AG09309 (cell line): Measurements from ENCODE around the gene EIF4E3.

Experiments
- DNase-seq: peaks from one replicate; pipeline ENCODE4 v3.0.0-alpha.2; 2010; ENCODE audit warnings: low read depth
- H3K4me3 ChIP-seq: 2 replicates; pipeline ENCODE4 v1.5.1; 2011; ENCODE audit warnings: mild to moderate bottlenecking, low read depth, low read length, moderate library complexity; ENCODE audit not compliant: control insufficient read depth
- CTCF ChIP-seq: IDR thresholded peaks from 2 replicates; pipeline ENCODE4 v1.5.1; 2011; ENCODE audit warnings: mild to moderate bottlenecking, low read depth, low read length, inconsistent platforms; ENCODE audit not compliant: insufficient read depth, control insufficient read depth; ENCODE audit errors: missing control alignments

The EIF4E3 gene

GRCh38 chr3:71673486-71673885 is 51.7 kb downstream of the EIF4E3 start:
- no peak overlapping the region for H3K4me3 ChIP-seq
- TF ChIP-seq CTCF = no peak
- DNase-seq = no peak

DNA sequence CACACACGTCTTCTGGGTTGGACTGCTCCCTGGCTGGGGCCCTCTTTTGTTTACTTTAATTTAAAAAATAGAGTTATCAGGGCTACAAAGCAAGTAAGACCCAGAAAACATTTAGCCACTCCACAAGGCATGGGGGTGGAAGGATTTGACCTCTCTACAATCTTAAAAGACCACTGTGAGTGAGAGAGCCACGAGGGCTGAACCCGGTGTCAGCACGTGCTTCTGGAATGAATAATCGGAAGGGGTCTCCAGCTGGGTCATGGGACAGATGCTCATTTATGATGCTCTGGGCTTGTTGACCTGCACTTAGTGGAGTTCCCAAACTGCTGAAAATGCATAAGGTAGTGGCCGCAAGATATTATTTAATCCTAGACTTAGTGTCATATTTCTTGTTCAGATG is 52.4 kb downstream of the EIF4E3 start:
- DNase-seq = no peak
- TF ChIP-seq CTCF = no peak
- no peak overlapping the region for H3K4me3 ChIP-seq

GRCh38 chr3:71672340-71672739 is 52.9 kb downstream of the EIF4E3 start:
- no peak for TF ChIP-seq CTCF
- H3K4me3 ChIP-seq = no peak overlapping the region
- DNase-seq = no peak

GRCh38 chr3:71671216-71671845 is 53.9 kb downstream of the EIF4E3 start:
- DNase-seq = no peak
- no peak overlapping the region for H3K4me3 ChIP-seq
- no peak for TF ChIP-seq CTCF

GRCh38 chr3:71662568-71662967 is 62.6 kb downstream of the EIF4E3 start:
- no peak for TF ChIP-seq CTCF
- DNase-seq = no peak

DNA sequence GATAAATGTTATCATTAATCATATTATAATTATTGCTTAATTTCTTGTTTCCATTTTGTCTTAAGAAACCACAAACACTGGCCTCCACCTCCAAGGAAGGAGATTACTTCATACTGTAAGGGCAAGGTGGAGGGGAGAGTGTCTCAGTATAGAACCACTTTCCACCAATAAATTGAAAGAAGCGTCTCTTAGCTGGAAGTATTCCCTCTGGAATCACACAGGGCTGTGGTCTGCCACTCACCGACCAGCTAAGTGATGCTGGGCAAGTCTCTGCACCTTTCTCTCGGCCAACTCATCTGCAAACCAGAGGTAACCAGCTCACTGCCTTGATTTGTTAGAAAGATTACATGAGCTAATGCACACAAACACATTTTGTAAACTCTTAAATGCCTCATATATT is 63.1 kb downstream of the EIF4E3 start:
- no peak for DNase-seq
- H3K4me3 ChIP-seq = no peak overlapping the region
- TF ChIP-seq CTCF = no peak

More at GRCh38 chr3:71662568-71662967, 62.6 kb downstream of the EIF4E3 start:
- H3K4me3 ChIP-seq = no peak overlapping the region
